ENCODE data around the gene ATAD3B.
"Not testable (repeated sequence)": the region's sequence is repeated elsewhere in the genome, so short reads cannot be mapped to it uniquely, and the experiment has no call there.

ATAD3B gene

DNA sequence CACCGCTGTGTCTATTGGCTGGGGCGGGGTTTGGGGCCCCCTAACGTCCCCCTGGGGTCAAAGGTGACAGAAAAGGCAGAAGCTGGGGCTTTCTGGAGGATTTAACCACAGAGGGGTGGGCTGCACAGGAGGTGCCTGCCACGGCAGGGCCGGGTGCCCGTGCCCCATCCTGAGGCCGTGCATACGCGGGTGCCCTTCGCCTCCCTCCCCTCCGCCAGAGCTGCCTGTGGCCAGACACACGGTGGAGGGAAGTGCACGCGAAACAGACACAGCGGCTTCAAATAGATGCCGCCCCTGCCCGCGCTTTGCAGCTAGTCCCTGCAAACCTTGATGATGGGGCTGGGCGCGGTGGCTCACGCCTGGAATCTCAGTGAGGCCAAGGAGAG is 37.9 kb downstream of the ATAD3B start:
- not testable (repeated sequence) for FAIRE-seq; DNase-seq (ENCODE audit: low spot score)

GRCh38 chr1:1510912-1511532 is 39.5 kb downstream of the ATAD3B start:
- FAIRE-seq (no peak), DNase-seq (ENCODE audit: low spot score) (peak; percentile 17)

DNA sequence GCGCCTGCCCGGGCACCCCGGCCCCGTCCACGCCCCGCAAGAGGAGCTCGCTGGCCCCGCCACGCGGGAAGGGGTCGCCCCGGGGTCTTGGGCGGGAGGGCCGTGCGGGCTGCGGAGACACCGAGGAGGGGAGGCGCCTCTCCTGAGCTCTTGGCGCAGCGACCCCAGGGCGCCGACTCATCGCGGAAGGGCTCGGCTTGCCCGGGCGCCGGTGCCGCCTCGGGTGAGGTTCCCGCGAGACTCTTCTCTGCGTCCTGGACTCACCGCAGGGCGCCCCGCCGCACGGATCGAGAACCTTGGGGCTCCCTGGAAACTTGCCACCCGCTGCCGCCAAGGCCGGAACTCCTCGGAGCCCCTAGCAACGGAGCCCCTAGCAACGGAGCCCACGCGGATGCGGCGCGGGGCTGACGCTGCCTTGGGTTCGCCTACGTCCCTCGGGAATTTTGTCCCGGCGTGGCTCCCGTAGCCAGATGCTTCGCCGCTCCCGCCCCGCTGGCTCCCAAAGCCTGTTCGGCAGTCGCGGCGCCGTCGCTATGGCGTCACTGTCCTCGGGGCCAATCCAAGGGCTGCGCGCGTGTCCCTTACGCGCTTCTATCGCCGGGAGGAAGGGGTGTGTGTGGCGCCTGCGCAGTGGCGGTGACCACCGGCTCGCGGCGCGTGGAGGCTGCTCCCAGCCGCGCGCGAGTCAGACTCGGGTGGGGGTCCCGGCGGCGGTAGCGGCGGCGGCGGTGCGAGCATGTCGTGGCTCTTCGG is 40.1 kb downstream of the ATAD3B start, which contains the start of gene ATAD3A:
TSS of gene ATAD3A (plus strand) at position 630 of the 753 bp plus-strand sequence. CDS start at position 737, 107 bp downstream.
- peak; percentile 35 for FAIRE-seq
- DNase-seq (ENCODE audit: low spot score): peak; percentile 92

DNA sequence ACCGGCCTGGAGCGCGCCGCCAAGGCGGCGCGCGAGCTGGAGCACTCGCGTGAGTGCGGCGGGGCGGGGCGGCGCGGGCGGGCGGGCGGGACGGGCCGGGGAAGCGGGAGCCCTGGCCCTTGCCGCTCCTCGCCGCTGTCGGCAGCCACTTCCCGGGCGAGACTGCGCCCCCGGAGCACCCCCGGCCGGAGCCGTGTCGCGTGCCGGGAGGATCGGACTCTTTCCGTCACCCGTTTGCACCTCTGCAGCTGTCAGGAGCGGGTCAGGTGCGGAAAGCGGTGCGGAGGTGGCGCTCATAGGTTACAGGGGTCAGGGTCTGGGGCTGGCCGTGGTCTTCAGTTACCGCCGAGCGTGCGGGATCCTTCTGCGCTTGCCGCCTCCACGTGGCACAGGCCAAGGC is 40.9 kb downstream of the ATAD3B start:
- not testable (repeated sequence) for DNase-seq (ENCODE audit: low spot score); FAIRE-seq

GRCh38 chr1:1513675-1514074 is 42.1 kb downstream of the ATAD3B start:
- DNase-seq (ENCODE audit: low spot score); FAIRE-seq: not testable (repeated sequence)

- not testable (repeated sequence) for FAIRE-seq; DNase-seq (ENCODE audit: low spot score)
These were observed 42.8 kb downstream of the ATAD3B start for GRCh38 chr1:1514376-1514775.

GRCh38 chr1:1516923-1517322 is 45.4 kb downstream of the ATAD3B start:
- not testable (repeated sequence) for DNase-seq (ENCODE audit: low spot score); FAIRE-seq

- DNase-seq (ENCODE audit: low spot score) (no peak), FAIRE-seq (no peak)
These were observed 46.5 kb downstream of the ATAD3B start for GRCh38 chr1:1517973-1518620.

GRCh38 chr1:1518621-1519007 is 47.0 kb downstream of the ATAD3B start:
- FAIRE-seq; DNase-seq (ENCODE audit: low spot score): not testable (repeated sequence)

GRCh38 chr1:1519805-1520505 is 48.4 kb downstream of the ATAD3B start:
- FAIRE-seq; DNase-seq (ENCODE audit: low spot score): not testable (repeated sequence)

DNA sequence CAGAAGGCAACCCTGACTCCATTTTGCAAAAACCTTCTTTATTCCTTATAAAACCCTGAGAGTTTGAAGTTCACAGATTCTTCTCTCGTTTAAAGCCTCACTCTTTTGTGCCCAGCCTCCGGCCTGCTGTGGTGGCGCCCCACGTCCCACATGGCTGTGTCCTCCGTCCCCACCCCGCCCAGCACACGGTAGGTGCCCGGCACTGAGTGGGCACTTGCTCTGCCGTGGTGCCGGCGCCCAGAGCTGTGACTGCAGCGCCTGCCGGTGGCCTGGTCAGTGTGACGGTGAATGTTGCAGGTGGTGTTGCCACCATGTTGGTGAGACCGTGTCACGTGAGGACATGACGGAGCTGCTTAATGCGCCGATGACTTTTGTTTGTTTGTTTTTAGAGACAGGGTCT is 49.8 kb downstream of the ATAD3B start:
- FAIRE-seq: no peak
- DNase-seq (ENCODE audit: low spot score): no peak

GRCh38 chr1:1522536-1522935 is 51.0 kb downstream of the ATAD3B start:
- DNase-seq (ENCODE audit: low spot score); FAIRE-seq: not testable (repeated sequence)

DNA sequence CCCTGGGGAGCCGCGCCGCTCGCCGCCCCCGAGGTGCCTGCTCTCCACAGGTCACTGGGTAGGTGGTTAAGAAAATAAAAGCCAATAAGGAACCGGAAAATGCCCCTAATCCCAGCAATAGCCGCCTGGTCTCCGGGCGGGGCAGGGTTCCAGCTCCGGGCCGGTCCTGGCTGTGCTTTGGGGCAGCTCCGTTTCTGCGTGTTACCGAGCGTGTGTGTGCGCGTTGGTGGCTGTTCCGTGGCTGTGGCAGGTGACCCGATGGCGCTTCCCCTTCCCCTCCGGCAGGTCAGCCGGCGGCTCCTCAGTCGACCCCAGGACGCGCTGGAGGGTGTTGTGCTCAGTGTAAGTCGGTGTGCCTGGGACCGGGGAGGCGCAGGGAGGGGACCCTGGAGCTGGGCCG is 51.7 kb downstream of the ATAD3B start:
- not testable (repeated sequence) for DNase-seq (ENCODE audit: low spot score); FAIRE-seq

DNA sequence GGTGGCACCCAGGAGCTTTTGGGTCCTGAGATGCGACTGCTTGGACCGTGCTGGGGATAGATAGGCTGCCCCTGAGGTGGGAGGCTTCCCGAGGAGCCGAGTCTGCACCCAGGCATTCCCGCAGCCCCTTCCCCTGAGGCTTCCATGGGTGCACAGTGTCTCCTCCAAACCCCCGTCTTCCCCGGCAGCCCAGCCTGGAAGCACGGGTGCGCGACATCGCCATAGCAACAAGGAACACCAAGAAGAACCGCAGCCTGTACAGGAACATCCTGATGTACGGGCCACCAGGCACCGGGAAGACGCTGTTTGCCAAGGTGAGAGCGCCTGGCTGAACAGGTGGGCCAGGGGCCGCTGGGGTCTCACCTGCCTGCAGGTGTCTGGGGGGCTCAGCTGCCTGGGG is 52.1 kb downstream of the ATAD3B start:
- FAIRE-seq: not testable (repeated sequence)

GRCh38 chr1:1524750-1525383 is 53.3 kb downstream of the ATAD3B start:
- DNase-seq (ENCODE audit: low spot score); FAIRE-seq: not testable (repeated sequence)

More for the DNA sequence above, 52.1 kb downstream of the ATAD3B start:
- not testable (repeated sequence) for DNase-seq (ENCODE audit: low spot score)

- DNase-seq (ENCODE audit: low spot score); FAIRE-seq: not testable (repeated sequence)
These were observed 54.9 kb downstream of the ATAD3B start for GRCh38 chr1:1526476-1526875.

- no peak for FAIRE-seq
These were observed 55.7 kb downstream of the ATAD3B start for GRCh38 chr1:1527092-1527816.

GRCh38 chr1:1528301-1529267 is 57.0 kb downstream of the ATAD3B start:
- FAIRE-seq: no peak
- DNase-seq (ENCODE audit: low spot score): no peak

More at GRCh38 chr1:1527092-1527816, 55.7 kb downstream of the ATAD3B start:
- no peak for DNase-seq (ENCODE audit: low spot score)

DNA sequence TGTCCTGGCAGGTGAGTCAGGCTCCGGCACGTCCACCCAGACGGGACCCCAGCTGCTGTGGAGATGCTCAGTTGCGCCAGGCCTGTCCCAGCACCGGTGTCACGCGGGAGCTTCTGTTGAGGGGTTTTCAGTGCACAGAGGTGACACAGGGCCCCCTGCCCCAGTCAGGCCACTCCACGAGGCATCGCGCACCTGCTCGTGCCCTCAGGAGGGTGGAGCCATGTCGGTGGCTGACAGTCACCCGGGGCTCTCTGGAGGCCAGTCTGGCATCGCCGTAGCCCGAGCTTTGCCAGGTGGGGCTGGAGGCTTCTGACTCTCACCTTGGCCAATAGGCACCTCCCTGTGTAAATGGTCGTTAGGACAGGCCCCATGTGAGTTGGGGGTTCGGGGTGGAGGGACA is 57.8 kb downstream of the ATAD3B start:
- FAIRE-seq: no peak
- no peak for DNase-seq (ENCODE audit: low spot score)

Data from RCC 7860 (cell line).